ENCODE measurements around the gene PDYN.

PDYN gene

GRCh38 chr20:1935696-1936366, 58.0 kb downstream of the PDYN start:
- Histone ChIP-seq H3K4me3 (ENCODE audit: low read length) (no peak overlapping the region), H3K9ac (ENCODE audit: low read length) (no peak overlapping the region), H3K27me3 (ENCODE audit: control insufficient read depth, insufficient read depth, low read length) (no peaks in the 10 kb centered on the region), H3K36me3 (ENCODE audit: control insufficient read depth, insufficient read depth, low read length) (no peaks in the 10 kb centered on the region), H3K4me1 (ENCODE audit: control insufficient read depth, insufficient read depth, low read length) (peaks cover 4% of the 10 kb centered on the region), H3K27ac (ENCODE audit: low read depth, low read length) (no peak overlapping the region)

- H3K36me3 ChIP-seq (ENCODE audit: control insufficient read depth, insufficient read depth, low read length) = no peaks in the 10 kb centered on the region
Observed at GRCh38 chr20:1934721-1935573, 58.9 kb downstream of the PDYN start.

GRCh38 chr20:1934156-1934555, 59.7 kb downstream of the PDYN start:
- H3K9ac ChIP-seq (ENCODE audit: low read length) = no peak overlapping the region
- H3K27me3 ChIP-seq (ENCODE audit: control insufficient read depth, insufficient read depth, low read length) = no peaks in the 10 kb centered on the region
- no peak overlapping the region for H3K27ac ChIP-seq (ENCODE audit: low read depth, low read length)
- no peak overlapping the region for H3K4me3 ChIP-seq (ENCODE audit: low read length)
- H3K4me1 ChIP-seq (ENCODE audit: control insufficient read depth, insufficient read depth, low read length) = peaks cover 4% of the 10 kb centered on the region
- no peaks in the 10 kb centered on the region for H3K36me3 ChIP-seq (ENCODE audit: control insufficient read depth, insufficient read depth, low read length)

More at GRCh38 chr20:1934721-1935573, 58.9 kb downstream of the PDYN start:
- H3K9ac ChIP-seq (ENCODE audit: low read length) = no peak overlapping the region
- H3K27me3 ChIP-seq (ENCODE audit: control insufficient read depth, insufficient read depth, low read length) = no peaks in the 10 kb centered on the region
- peaks cover 4% of the 10 kb centered on the region for H3K4me1 ChIP-seq (ENCODE audit: control insufficient read depth, insufficient read depth, low read length)
- no peak overlapping the region for H3K4me3 ChIP-seq (ENCODE audit: low read length)
- H3K27ac ChIP-seq (ENCODE audit: low read depth, low read length) = peak overlapping the region; percentile 11

- peak overlapping the region; percentile 58 for H3K27ac ChIP-seq (ENCODE audit: low read depth, low read length)
Observed at GRCh38 chr20:1933465-1933870, 60.4 kb downstream of the PDYN start.

GRCh38 chr20:1932971-1933370, 60.9 kb downstream of the PDYN start:
- Histone ChIP-seq H3K27ac (ENCODE audit: low read depth, low read length) (peak overlapping the region; percentile 58), H3K4me3 (ENCODE audit: low read length) (no peak overlapping the region), H3K4me1 (ENCODE audit: control insufficient read depth, insufficient read depth, low read length) (peaks cover 4% of the 10 kb centered on the region), H3K9ac (ENCODE audit: low read length) (no peak overlapping the region), H3K36me3 (ENCODE audit: control insufficient read depth, insufficient read depth, low read length) (no peaks in the 10 kb centered on the region), H3K27me3 (ENCODE audit: control insufficient read depth, insufficient read depth, low read length) (no peaks in the 10 kb centered on the region)

More at GRCh38 chr20:1933465-1933870, 60.4 kb downstream of the PDYN start:
- Histone ChIP-seq H3K4me3 (ENCODE audit: low read length) (no peak overlapping the region), H3K9ac (ENCODE audit: low read length) (no peak overlapping the region), H3K27me3 (ENCODE audit: control insufficient read depth, insufficient read depth, low read length) (no peaks in the 10 kb centered on the region), H3K36me3 (ENCODE audit: control insufficient read depth, insufficient read depth, low read length) (no peaks in the 10 kb centered on the region), H3K4me1 (ENCODE audit: control insufficient read depth, insufficient read depth, low read length) (peaks cover 4% of the 10 kb centered on the region)

- H3K9ac ChIP-seq (ENCODE audit: low read length) = no peak overlapping the region
- no peaks in the 10 kb centered on the region for H3K27me3 ChIP-seq (ENCODE audit: control insufficient read depth, insufficient read depth, low read length)
- H3K4me1 ChIP-seq (ENCODE audit: control insufficient read depth, insufficient read depth, low read length) = peaks cover 4% of the 10 kb centered on the region
- no peaks in the 10 kb centered on the region for H3K36me3 ChIP-seq (ENCODE audit: control insufficient read depth, insufficient read depth, low read length)
- H3K4me3 ChIP-seq (ENCODE audit: low read length) = no peak overlapping the region
- H3K27ac ChIP-seq (ENCODE audit: low read depth, low read length) = no peak overlapping the region
Observed at GRCh38 chr20:1931830-1932229, 62.0 kb downstream of the PDYN start.

GRCh38 chr20:1930165-1930564, 63.7 kb downstream of the PDYN start:
- Histone ChIP-seq H3K9ac (ENCODE audit: low read length) (no peak overlapping the region), H3K27ac (ENCODE audit: low read depth, low read length) (no peak overlapping the region), H3K4me1 (ENCODE audit: control insufficient read depth, insufficient read depth, low read length) (peaks cover 4% of the 10 kb centered on the region), H3K4me3 (ENCODE audit: low read length) (no peak overlapping the region), H3K36me3 (ENCODE audit: control insufficient read depth, insufficient read depth, low read length) (no peaks in the 10 kb centered on the region), H3K27me3 (ENCODE audit: control insufficient read depth, insufficient read depth, low read length) (no peaks in the 10 kb centered on the region)

GRCh38 chr20:1929460-1929859, 64.4 kb downstream of the PDYN start:
- Histone ChIP-seq H3K27me3 (ENCODE audit: control insufficient read depth, insufficient read depth, low read length) (no peaks in the 10 kb centered on the region), H3K4me1 (ENCODE audit: control insufficient read depth, insufficient read depth, low read length) (peaks cover 4% of the 10 kb centered on the region), H3K36me3 (ENCODE audit: control insufficient read depth, insufficient read depth, low read length) (no peaks in the 10 kb centered on the region), H3K4me3 (ENCODE audit: low read length) (no peak overlapping the region), H3K9ac (ENCODE audit: low read length) (no peak overlapping the region), H3K27ac (ENCODE audit: low read depth, low read length) (no peak overlapping the region)

GRCh38 chr20:1928782-1929181, 65.1 kb downstream of the PDYN start:
- H3K27me3 ChIP-seq (ENCODE audit: control insufficient read depth, insufficient read depth, low read length) = no peaks in the 10 kb centered on the region
- no peak overlapping the region for H3K9ac ChIP-seq (ENCODE audit: low read length)
- no peaks in the 10 kb centered on the region for H3K36me3 ChIP-seq (ENCODE audit: control insufficient read depth, insufficient read depth, low read length)
- H3K4me3 ChIP-seq (ENCODE audit: low read length) = no peak overlapping the region
- H3K27ac ChIP-seq (ENCODE audit: low read depth, low read length) = no peak overlapping the region
- H3K4me1 ChIP-seq (ENCODE audit: control insufficient read depth, insufficient read depth, low read length) = peaks cover 4% of the 10 kb centered on the region

All from rectal smooth muscle tissue (tissue), 1 donor.